ENCODE results near the gene FAM83G.
A peak's percentile ranks its signal among the peaks of the same experiment; 100 is the strongest.
"Not testable (repeated sequence)": the region's sequence is repeated elsewhere in the genome, so short reads cannot be mapped to it uniquely, and the experiment has no call there.

The FAM83G gene

GRCh38 chr17:18950346-18950745, 54.2 kb downstream of the FAM83G start:
- DNase-seq, result no peak

GRCh38 chr17:18949566-18949965, 55.0 kb downstream of the FAM83G start:
- DNase-seq, result no peak

GRCh38 chr17:18948476-18949006, 56.0 kb downstream of the FAM83G start:
- no peak for DNase-seq

GRCh38 chr17:18947866-18948265, 56.7 kb downstream of the FAM83G start:
- no peak for DNase-seq

GRCh38 chr17:18946536-18946935, 58.0 kb downstream of the FAM83G start:
- peak in 1 of 2 experiments; percentile 45 for DNase-seq

GRCh38 chr17:18944646-18945045, 59.9 kb downstream of the FAM83G start:
- DNase-seq, result no peak

- DNase-seq, result no peak
Measured at GRCh38 chr17:18938692-18939023, 65.9 kb downstream of the FAM83G start.

- DNase-seq, result no peak
Measured at GRCh38 chr17:18937981-18938691, 66.4 kb downstream of the FAM83G start.

- DNase-seq, result no peak
Measured at GRCh38 chr17:18933102-18934058, 71.2 kb downstream of the FAM83G start.

GRCh38 chr17:18932360-18933055, 72.1 kb downstream of the FAM83G start:
- DNase-seq, result no peak

- no peak for DNase-seq
Measured at GRCh38 chr17:18928628-18929125, 75.9 kb downstream of the FAM83G start.

GRCh38 chr17:18925187-18925586, 79.4 kb downstream of the FAM83G start:
- DNase-seq, result no peak

- DNase-seq, result not testable (repeated sequence)
Measured at GRCh38 chr17:18922596-18922995, 82.0 kb downstream of the FAM83G start.

GRCh38 chr17:18921912-18922451, 82.6 kb downstream of the FAM83G start:
- DNase-seq, result no peak

GRCh38 chr17:18921485-18921884, 83.1 kb downstream of the FAM83G start:
- no peak for DNase-seq

GRCh38 chr17:18920911-18921441, 83.6 kb downstream of the FAM83G start:
- no peak for DNase-seq

GRCh38 chr17:18919963-18920362, 84.6 kb downstream of the FAM83G start:
- DNase-seq, result no peak

All from NCI-H524 (cell line).